ENCODE results near the gene DPY19L1. TPM values are rescaled to one million over a fixed set of nuclear protein-coding genes. Genes with fewer than 3 reads are reported as not detected.
"Not testable (repeated sequence)": the region's sequence is repeated elsewhere in the genome, so short reads cannot be mapped to it uniquely, and the experiment has no call there.

Gene DPY19L1
- total and polyA plus RNA-seq, 8 donors = 42.8 to 72.9 (median 51.5) TPM

DNA sequence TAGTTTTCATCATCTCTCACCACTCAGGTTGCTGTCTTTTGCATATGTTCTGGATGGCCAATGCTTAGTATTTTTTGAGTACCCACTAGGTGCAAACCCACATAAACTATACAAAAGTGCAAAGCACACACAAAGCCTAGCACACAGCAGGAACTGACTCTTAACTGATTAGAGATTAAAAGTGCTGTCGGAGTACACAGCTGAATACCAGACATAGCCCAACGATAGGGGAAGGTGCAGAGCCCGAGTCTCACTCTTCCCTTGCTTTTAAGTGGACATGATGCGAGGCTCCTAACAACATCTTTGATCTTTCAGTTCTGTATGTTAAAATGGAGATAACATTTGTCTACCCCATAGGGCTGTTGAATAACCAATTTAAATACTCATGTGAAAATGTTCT is 90.8 kb downstream of the DPY19L1 start:
- no peak for ATAC-seq
- Histone ChIP-seq H3K4me1 (no peaks in the 10 kb centered on the region), H3K27me3 (no peaks in the 10 kb centered on the region), H3K9me3 (no peaks in the 10 kb centered on the region), H3K4me3 (no peak overlapping the region), H3K36me3 (no peaks in the 10 kb centered on the region), H3K27ac (no peak overlapping the region)
- TF ChIP-seq, protein P1, sequence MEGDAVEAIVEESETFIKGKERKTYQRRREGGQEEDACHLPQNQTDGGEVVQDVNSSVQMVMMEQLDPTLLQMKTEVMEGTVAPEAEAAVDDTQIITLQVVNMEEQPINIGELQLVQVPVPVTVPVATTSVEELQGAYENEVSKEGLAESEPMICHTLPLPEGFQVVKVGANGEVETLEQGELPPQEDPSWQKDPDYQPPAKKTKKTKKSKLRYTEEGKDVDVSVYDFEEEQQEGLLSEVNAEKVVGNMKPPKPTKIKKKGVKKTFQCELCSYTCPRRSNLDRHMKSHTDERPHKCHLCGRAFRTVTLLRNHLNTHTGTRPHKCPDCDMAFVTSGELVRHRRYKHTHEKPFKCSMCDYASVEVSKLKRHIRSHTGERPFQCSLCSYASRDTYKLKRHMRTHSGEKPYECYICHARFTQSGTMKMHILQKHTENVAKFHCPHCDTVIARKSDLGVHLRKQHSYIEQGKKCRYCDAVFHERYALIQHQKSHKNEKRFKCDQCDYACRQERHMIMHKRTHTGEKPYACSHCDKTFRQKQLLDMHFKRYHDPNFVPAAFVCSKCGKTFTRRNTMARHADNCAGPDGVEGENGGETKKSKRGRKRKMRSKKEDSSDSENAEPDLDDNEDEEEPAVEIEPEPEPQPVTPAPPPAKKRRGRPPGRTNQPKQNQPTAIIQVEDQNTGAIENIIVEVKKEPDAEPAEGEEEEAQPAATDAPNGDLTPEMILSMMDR (IDR thresholded peaks at IDR 0.05) = no peak
- DNase-seq = peak in 1 of 4 donors; percentile 1
- intact Hi-C loops (cut with DNase I) = no loop called here

DNA sequence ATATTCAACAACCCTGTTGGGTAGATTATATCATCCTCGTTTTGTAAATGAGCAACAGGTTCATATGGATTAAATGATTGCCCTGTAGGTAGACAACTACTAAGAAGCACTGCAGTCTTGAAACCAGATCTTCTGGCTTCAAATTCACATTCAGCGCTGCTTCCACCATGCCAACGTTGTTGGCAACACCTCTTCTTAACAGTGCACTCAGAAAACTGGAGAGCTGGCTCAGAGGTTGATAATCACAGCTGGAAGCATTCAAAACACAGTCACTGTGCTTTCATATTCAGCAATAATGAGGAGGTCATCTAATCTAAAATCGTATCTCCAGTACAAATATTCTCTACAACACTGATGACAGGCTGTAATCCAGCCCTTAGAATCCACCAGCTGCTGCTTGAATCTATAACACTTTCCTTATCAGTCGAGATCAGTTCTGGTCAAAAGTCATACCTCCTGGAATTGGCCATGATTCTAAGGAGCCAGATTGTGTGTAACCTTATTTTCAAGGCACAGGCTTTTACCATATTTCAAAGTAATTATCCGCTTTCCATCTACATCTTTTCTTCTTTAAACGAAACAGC is 91.3 kb downstream of the DPY19L1 start:
- H3K4me3 ChIP-seq; H3K4me1 ChIP-seq; ATAC-seq; H3K27ac ChIP-seq; intact Hi-C loops (cut with DNase I); H3K36me3 ChIP-seq; H3K27me3 ChIP-seq; H3K9me3 ChIP-seq: not testable (repeated sequence)
- peak in 1 of 4 donors; percentile 1 for DNase-seq

DNA sequence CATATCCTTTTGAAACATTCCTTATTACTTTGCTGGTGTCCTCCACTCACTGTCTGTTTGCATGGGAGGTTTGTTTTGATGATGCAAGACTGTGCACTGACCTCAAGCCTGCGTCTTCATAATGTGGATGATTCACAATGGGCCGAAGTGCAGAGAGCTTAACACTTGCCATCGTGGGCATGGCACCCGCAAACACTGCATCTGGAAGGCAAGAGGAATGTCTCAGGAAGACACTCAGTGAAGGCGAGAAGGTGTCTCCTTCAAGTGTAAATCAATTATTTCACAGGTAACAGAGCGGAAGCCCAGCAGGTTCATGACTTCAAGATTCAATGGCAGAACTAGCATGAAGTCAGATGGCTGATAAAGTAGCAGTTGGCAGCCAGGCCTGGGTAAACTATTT is 98.1 kb downstream of the DPY19L1 start:
- intact Hi-C loops (cut with DNase I) = no loop called here
- H3K27me3 ChIP-seq = no peaks in the 10 kb centered on the region
- no peak for DNase-seq
- H3K36me3 ChIP-seq = peaks cover 0 to 28% of the 10 kb centered on the region in 2 donors
- ATAC-seq = no peak
- no peaks in the 10 kb centered on the region for H3K4me1 ChIP-seq
- no peak overlapping the region for H3K27ac ChIP-seq
- TF ChIP-seq, protein P1 (IDR thresholded peaks at IDR 0.05) = no peak
- H3K4me3 ChIP-seq = no peak overlapping the region
- H3K9me3 ChIP-seq = no peaks in the 10 kb centered on the region

DNA sequence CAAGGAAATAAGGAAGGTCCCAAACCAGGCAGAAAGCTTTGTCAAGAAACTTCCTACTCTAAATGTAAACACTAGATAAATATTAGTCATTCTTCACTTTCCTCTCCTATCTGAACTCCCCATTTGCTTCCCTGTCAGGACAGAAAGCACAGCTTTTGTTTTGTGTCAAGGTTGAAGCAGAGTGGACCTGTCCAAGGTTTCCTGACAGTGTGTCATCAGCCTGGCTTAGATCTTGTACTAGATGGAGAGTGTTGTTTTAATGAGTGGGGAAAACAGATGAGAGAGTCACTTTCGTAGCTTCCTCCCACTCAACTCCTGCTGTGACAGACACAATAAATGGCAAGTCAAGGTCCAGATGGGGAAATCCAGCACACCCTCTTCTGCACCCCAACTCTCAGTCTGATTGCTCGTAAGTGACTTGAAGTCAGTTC is 101.5 kb downstream of the DPY19L1 start:
- H3K27ac ChIP-seq; H3K27me3 ChIP-seq; H3K4me1 ChIP-seq; DNase-seq; H3K9me3 ChIP-seq; intact Hi-C loops (cut with DNase I); H3K4me3 ChIP-seq: not testable (repeated sequence)
- peak; percentile 71 for ATAC-seq
- peaks cover 0 to 28% of the 10 kb centered on the region in 2 donors for H3K36me3 ChIP-seq

DNA sequence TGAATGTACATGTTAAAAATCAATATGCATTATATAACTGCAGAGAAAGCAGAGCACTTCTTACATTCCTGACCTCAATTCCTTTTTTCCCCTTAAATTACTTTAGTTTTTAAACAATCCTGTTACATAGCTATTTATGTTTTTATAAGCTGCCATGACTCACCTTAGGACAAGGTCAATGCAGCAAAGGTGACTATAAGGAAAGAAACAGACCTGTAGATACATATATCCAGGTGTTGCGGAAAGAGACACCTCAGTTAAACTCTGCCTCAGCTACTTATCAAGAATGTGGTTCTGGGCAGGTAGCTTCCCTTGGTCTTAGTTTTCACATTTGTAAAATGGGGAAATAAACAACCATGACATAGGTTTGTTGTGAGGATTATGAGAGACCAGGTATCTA is 105.5 kb downstream of the DPY19L1 start:
- intact Hi-C loops (cut with DNase I) = no loop called here
- TF ChIP-seq, protein P1 (IDR thresholded peaks at IDR 0.05) = no peak
- Histone ChIP-seq H3K36me3 (peaks cover 0 to 19% of the 10 kb centered on the region in 2 donors), H3K4me3 (no peak overlapping the region), H3K9me3 (no peaks in the 10 kb centered on the region), H3K27ac (no peak overlapping the region), H3K27me3 (no peaks in the 10 kb centered on the region), H3K4me1 (no peaks in the 10 kb centered on the region)
- ATAC-seq (no peak), DNase-seq (no peak)

DNA sequence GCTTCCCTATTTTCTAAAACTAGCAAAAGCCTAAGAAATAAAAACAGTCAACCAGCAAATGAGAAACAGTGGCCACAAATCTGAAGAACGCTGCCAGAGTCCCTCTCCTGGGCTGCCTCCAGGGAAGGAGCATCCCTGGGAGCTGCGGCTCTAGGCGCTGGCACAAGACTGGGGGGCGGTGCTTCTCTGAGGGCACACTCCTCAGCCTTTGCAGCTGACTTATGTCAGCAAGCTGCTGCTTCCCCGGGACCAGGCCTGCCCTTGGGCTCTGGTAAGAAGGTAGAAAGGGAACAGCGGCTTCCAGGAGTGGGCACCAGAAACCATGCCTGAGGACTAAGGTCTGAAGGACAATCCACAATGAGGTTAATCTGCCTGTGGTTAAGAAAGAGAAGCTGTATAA is 107.5 kb downstream of the DPY19L1 start:
- H3K4me1 ChIP-seq; H3K27me3 ChIP-seq; ATAC-seq; intact Hi-C loops (cut with DNase I); H3K9me3 ChIP-seq; H3K27ac ChIP-seq; H3K4me3 ChIP-seq: not testable (repeated sequence)
- DNase-seq = peak in 1 of 4 donors; percentile 68
- peaks cover 0 to 15% of the 10 kb centered on the region in 2 donors for H3K36me3 ChIP-seq

DNA sequence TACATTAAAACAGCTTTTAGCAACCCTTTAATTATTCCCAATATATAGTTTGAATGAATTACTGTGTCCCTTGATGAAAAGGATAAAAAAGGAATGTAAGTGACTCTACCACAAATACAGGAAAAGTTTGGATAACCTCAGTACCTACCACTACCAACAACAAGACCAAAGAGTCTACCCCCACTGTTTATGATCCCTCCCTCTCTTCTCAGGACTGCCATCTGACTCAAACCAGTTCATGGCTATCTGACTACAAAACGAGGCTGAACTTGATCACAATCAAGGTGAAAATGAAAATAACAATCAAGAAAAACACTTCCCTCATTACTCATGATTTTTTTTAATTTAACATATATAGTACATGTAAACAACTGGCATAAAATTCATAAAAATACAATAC is 108.7 kb downstream of the DPY19L1 start:
- TF ChIP-seq, protein P1 (IDR thresholded peaks at IDR 0.05) = no peak
- Histone ChIP-seq H3K9me3 (peaks cover 0 to 2% of the 10 kb centered on the region in 2 donors), H3K27me3 (no peaks in the 10 kb centered on the region), H3K36me3 (peaks cover 0 to 15% of the 10 kb centered on the region in 2 donors), H3K27ac (no peak overlapping the region), H3K4me3 (no peak overlapping the region), H3K4me1 (no peaks in the 10 kb centered on the region)
- intact Hi-C loops (cut with DNase I) = no loop called here
- no peak for ATAC-seq
- no peak for DNase-seq

Data from left lung (tissue), 10 donors.